ENCODE results near the gene PRDM11.

DNA sequence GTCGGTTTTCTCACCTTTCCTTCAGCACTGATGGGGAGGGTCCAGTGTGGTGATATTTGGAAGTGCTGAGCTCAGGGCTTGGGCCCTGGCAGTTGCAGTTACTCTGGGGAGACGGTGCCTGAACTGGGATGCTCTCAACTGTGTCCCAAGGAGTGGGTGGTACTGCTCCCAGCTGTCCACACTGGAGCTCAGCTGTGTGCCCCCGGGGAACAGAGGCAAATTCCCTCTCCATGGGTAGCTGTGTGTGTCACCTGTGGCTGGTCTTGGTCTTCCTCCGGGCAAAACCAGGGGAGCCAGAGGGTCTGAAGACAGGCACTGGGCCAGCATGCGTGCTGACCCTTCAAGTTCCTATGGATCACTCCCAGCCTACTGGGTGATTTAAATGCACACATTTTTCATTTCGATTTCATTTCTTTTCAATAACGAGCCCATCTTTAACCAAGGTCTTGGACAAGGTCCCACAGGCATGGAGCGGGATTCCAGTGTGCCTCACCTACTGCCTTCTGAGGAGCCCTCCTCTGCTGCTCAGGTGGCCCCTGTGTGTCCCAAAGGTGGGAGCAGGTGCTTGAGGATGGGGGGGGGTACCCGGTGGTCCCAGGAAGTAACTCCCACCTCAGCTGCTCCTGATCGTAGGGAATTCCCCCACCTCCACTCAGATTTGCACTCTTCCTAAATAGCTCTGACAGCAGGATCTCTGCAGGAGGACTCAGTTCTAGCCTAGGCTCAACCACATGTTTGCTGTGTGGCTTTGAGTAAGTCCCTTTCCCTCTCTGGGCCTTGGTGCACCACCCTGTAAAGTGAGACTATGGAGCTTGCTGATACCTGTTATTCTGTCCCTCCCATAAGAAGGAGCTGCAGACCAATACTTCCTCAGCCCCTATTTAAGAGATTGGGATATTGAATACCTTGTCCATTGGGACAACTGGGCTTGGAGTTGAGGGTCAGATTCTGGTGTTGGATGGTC, 16.8 kb downstream of the PRDM11 start:
- TF ChIP-seq, protein P1, sequence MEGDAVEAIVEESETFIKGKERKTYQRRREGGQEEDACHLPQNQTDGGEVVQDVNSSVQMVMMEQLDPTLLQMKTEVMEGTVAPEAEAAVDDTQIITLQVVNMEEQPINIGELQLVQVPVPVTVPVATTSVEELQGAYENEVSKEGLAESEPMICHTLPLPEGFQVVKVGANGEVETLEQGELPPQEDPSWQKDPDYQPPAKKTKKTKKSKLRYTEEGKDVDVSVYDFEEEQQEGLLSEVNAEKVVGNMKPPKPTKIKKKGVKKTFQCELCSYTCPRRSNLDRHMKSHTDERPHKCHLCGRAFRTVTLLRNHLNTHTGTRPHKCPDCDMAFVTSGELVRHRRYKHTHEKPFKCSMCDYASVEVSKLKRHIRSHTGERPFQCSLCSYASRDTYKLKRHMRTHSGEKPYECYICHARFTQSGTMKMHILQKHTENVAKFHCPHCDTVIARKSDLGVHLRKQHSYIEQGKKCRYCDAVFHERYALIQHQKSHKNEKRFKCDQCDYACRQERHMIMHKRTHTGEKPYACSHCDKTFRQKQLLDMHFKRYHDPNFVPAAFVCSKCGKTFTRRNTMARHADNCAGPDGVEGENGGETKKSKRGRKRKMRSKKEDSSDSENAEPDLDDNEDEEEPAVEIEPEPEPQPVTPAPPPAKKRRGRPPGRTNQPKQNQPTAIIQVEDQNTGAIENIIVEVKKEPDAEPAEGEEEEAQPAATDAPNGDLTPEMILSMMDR (IDR thresholded peaks at IDR 0.05): no peak
- TF ChIP-seq TCF7L2 (IDR thresholded peaks at IDR 0.05; ENCODE audit: low read depth, low read length) (no peak), POLR2AphosphoS5 (IDR thresholded peaks at IDR 0.05; ENCODE audit: low read depth, low read length) (no peak)
